CD4-positive, alpha-beta T cell treated with Interleukin-4 for 4 hours (primary cell): ENCODE measurements around the gene MOCS3.

Source experiments
- DNase-seq: peaks from one replicate; pipeline ENCODE4 v3.0.0-alpha.2; 2020

The MOCS3 gene

GRCh38 chr20:50958615-50959542, at the start of gene MOCS3:
Gene MOCS3 (plus strand): TSS chr20:50958818. CDS start chr20:50958843, 25 bp downstream.
- DNase-seq, result peak; percentile 87

GRCh38 chr20:50909413-50909812, 49.2 kb upstream of the MOCS3 start:
- DNase-seq, result no peak

- DNase-seq, result no peak
Measured at GRCh38 chr20:50911030-50911429, 47.6 kb upstream of the MOCS3 start.

- no peak for DNase-seq
Measured at GRCh38 chr20:50911716-50912115, 46.9 kb upstream of the MOCS3 start.

- DNase-seq, result no peak
Measured at GRCh38 chr20:50913690-50914375, 44.8 kb upstream of the MOCS3 start.

GRCh38 chr20:50915424-50915823, 43.2 kb upstream of the MOCS3 start:
- DNase-seq, result no peak

GRCh38 chr20:50916257-50916656, 42.4 kb upstream of the MOCS3 start:
- no peak for DNase-seq

GRCh38 chr20:50916934-50917333, 41.7 kb upstream of the MOCS3 start:
- DNase-seq, result no peak

- DNase-seq, result no peak
Measured at GRCh38 chr20:50918403-50918802, 40.2 kb upstream of the MOCS3 start.

- no peak for DNase-seq
Measured at GRCh38 chr20:50919567-50919966, 39.1 kb upstream of the MOCS3 start.

GRCh38 chr20:50920997-50921396, 37.6 kb upstream of the MOCS3 start:
- DNase-seq, result peak; percentile 58

GRCh38 chr20:50921803-50922501, 36.7 kb upstream of the MOCS3 start:
- DNase-seq, result no peak

GRCh38 chr20:50924261-50924920, 34.2 kb upstream of the MOCS3 start:
- DNase-seq, result no peak

- DNase-seq, result no peak
Measured at GRCh38 chr20:50926530-50926929, 32.1 kb upstream of the MOCS3 start.

GRCh38 chr20:50928469-50928868, 30.1 kb upstream of the MOCS3 start:
- no peak for DNase-seq

GRCh38 chr20:50929299-50930138, 29.1 kb upstream of the MOCS3 start:
- peak; percentile 94 for DNase-seq

- DNase-seq, result no peak
Measured at GRCh38 chr20:50930139-50930975, 28.3 kb upstream of the MOCS3 start.

- DNase-seq, result no peak
Measured at GRCh38 chr20:50930976-50931305, 27.7 kb upstream of the MOCS3 start.

GRCh38 chr20:50931306-50932015, 27.2 kb upstream of the MOCS3 start, which contains the start of gene ADNP:
Gene ADNP (minus strand): TSS chr20:50931437. CDS start chr20:50903996, 27,441 bp downstream.
- peak; percentile 91 for DNase-seq

- DNase-seq, result no peak
Measured at GRCh38 chr20:50932016-50932485, 26.6 kb upstream of the MOCS3 start.
